CD4-positive, alpha-beta T cell (primary cell): ENCODE measurements around the gene PPL. TPM values are rescaled to one million over a fixed set of nuclear protein-coding genes. Genes with fewer than 3 reads are reported as not detected.

Source experiments
- ATAC-seq: fragments of 200-7000 bp; cut with Tn5 transposase; one replicate; pipeline ENCODE4 v1.10.0; 2022; ENCODE audit warnings: mild to moderate bottlenecking; ENCODE audit not compliant: poor library complexity
- CTCF ChIA-PET: fragments of 350-600 bp; sonication (Branson Sonifier 250); formaldehyde crosslinking; loops from one replicate; lab custom pipeline; 2021; ENCODE audit warnings: antibody characterized with exemption, inconsistent platforms; lab: Charles Lee
- POLR2A ChIA-PET: fragments of 350-600 bp; sonication (Branson Sonifier 250); formaldehyde crosslinking; loops from one replicate; lab custom pipeline; 2021; ENCODE audit warnings: antibody characterized with exemption, inconsistent platforms; lab: Charles Lee
- DNase-seq, 14 experiments: peaks; one replicate each; pipeline ENCODE4 v3.0.0-alpha.2; 2013 to 2020; ENCODE audit warnings: mixed read lengths in 2 of 14
- H3K27ac ChIP-seq, 2 donors: one replicate each; pipeline versions ENCODE4 v1.5.1 to v1.7.0; 2013; ENCODE audit warnings: low read length in 2 of 2, low read depth in 1 of 2, mild to moderate bottlenecking in 1 of 2
- H3K27me3 ChIP-seq, 2 experiments: 1 replicate in 1 of 2; 2 replicates in 1 of 2; pipeline versions ENCODE4 v1.6.1 to v1.7.0; 2013; ENCODE audit warnings: low read length in 2 of 2, control low read depth in 1 of 2, mild to moderate bottlenecking in 1 of 2, moderate library complexity in 1 of 2; ENCODE audit not compliant: insufficient read depth in 2 of 2, control insufficient read depth in 1 of 2
- H3K36me3 ChIP-seq: one replicate; pipeline ENCODE4 v1.6.1; 2013; ENCODE audit warnings: low read length, control low read depth; ENCODE audit not compliant: insufficient read depth
- H3K4me1 ChIP-seq: one replicate; pipeline ENCODE4 v1.6.1; 2013; ENCODE audit warnings: low read length, control low read depth; ENCODE audit not compliant: insufficient read depth
- H3K4me3 ChIP-seq: one replicate; pipeline ENCODE4 v1.5.1; 2013; ENCODE audit warnings: mild to moderate bottlenecking, low read length, moderate library complexity
- H3K9me3 ChIP-seq, 2 experiments: 1 replicate in 1 of 2; 2 replicates in 1 of 2; pipeline versions ENCODE4 v1.6.1 to v1.7.0; 2013; ENCODE audit warnings: low read length in 2 of 2, mild to moderate bottlenecking in 2 of 2, control low read depth in 1 of 2, moderate library complexity in 1 of 2; ENCODE audit not compliant: control insufficient read depth in 1 of 2, insufficient read depth in 1 of 2
- H3K27ac Mint-ChIP-seq: one replicate; pipeline ENCODE4 v1.8.0; 2020; ENCODE audit warnings: mixed read lengths
- H3K27me3 Mint-ChIP-seq: one replicate; pipeline ENCODE4 v1.8.0; 2021; ENCODE audit warnings: mixed read lengths
- H3K36me3 Mint-ChIP-seq: one replicate; pipeline ENCODE4 v1.8.0; 2021; ENCODE audit warnings: low read depth, mixed read lengths
- H3K4me1 Mint-ChIP-seq: one replicate; pipeline ENCODE4 v1.8.0; 2021; ENCODE audit warnings: low read depth, mixed read lengths
- H3K4me3 Mint-ChIP-seq: one replicate; pipeline ENCODE4 v1.8.0; 2020; ENCODE audit warnings: mild to moderate bottlenecking, mixed read lengths
- H3K9me3 Mint-ChIP-seq: one replicate; pipeline ENCODE4 v1.8.0; 2020; ENCODE audit warnings: mixed read lengths
- CTCF ChIP-seq: fragments of 200-600 bp; IDR thresholded peaks from one replicate; pipeline ENCODE4 v1.8.0; 2022; ENCODE audit warnings: antibody characterized with exemption, mild to moderate bottlenecking
- intact Hi-C, 2 experiments: fragments of 100-400 bp; cut with DNase I in 1 of 2; cut with micrococcal nuclease in 1 of 2; formaldehyde crosslinking; loops; one replicate each; pipeline versions ENCODE4 v1.15.1 to v1.9.0; 2023 to 2025; cut with DNase I, micrococcal nuclease
- total RNA-seq, 174 experiments: library from RNA in 2 of 174; stranded (reverse) in 2 of 174; gene quantifications; one replicate each; pipeline ENCODE4 v1.2.3 and lab custom pipeline; 2021 to 2026

PPL gene
- total RNA-seq, 2 experiments from 2014 or later = not detected

- Histone ChIP-seq H3K4me1 (peaks cover 47% of the 10 kb centered on the region), H3K36me3 (peaks cover 25% of the 10 kb centered on the region), H3K4me3 (peak overlapping the region; percentile 95), H3K27me3 (no peaks in the 10 kb centered on the region), H3K9me3 (no peaks in the 10 kb centered on the region), H3K27ac (peak overlapping the region; percentile 17 to 93)
- Mint-ChIP-seq H3K27me3 (no peaks in the 10 kb centered on the region), H3K4me3 (peak overlapping the region; percentile 86), H3K27ac (peak overlapping the region; percentile 85), H3K36me3 (peaks cover 49% of the 10 kb centered on the region), H3K9me3 (no peaks in the 10 kb centered on the region), H3K4me1 (peaks cover 64% of the 10 kb centered on the region)
- DNase-seq (peak; percentile 5 to 63 (median 26)), ATAC-seq (peak; percentile 5)
- CTCF ChIA-PET = interaction anchor here (0.9 to 1.2 kb wide), 2 partner anchors 232 to 237 kb away, joined by 3 read pairs; no protein-coding TSS in a partner anchor
- TF ChIP-seq CTCF = no peak
- intact Hi-C loops = loop anchor here in 1 of 2 experiments (1.0 to 10.0 kb wide), 7 partner anchors 43 to 596 kb away; partner anchors contain the start of genes ALG1, ANKS3, DNAAF8 and NAGPA
- POLR2A ChIA-PET = interaction anchor here (0.7 to 2.6 kb wide), 7 partner anchors 14 to 232 kb away, joined by 3 to 14 read pairs (median 5); partner anchors contain the start of genes ANKS3, DNAAF8, ROGDI and SEC14L5
Measured at GRCh38 chr16:4847774-4848587, 89.0 kb downstream of the PPL start.

GRCh38 chr16:4846901-4847773, 89.8 kb downstream of the PPL start, which contains the start of the genes GLYR1 and UBN1:
Gene GLYR1 (minus strand): TSS chr16:4847288. CDS start chr16:4847265, 23 bp downstream.
Gene UBN1 (plus strand): TSS chr16:4847481. CDS start chr16:4852918, 5,437 bp downstream.
- peaks cover 46% of the 10 kb centered on the region for H3K4me1 ChIP-seq
- H3K4me3 ChIP-seq = peak within 1 kb of the TSS; percentile 95
- no peaks in the 10 kb centered on the region for H3K9me3 ChIP-seq
- Mint-ChIP-seq H3K27ac (peak within 1 kb of the TSS; percentile 85), H3K36me3 (peaks cover 49% of the 10 kb centered on the region), H3K9me3 (no peaks in the 10 kb centered on the region), H3K4me3 (peak within 1 kb of the TSS; percentile 93), H3K4me1 (peaks cover 58% of the 10 kb centered on the region), H3K27me3 (no peaks in the 10 kb centered on the region)
- no peaks in the 10 kb centered on the region for H3K27me3 ChIP-seq
- peak within 1 kb of the TSS; percentile 75 to 93 for H3K27ac ChIP-seq
- intact Hi-C loops = loop anchor here in 1 of 2 experiments (1.0 to 10.0 kb wide), 7 partner anchors 42 to 595 kb away; partner anchors contain the start of genes ALG1, ANKS3, DNAAF8 and NAGPA
- no peak for TF ChIP-seq CTCF
- ChIA-PET POLR2A (interaction anchor here (0.7 to 2.6 kb wide), 7 partner anchors 15 to 231 kb away, joined by 3 to 14 read pairs (median 5); partner anchors contain the start of genes ANKS3, DNAAF8, ROGDI and SEC14L5), CTCF (interaction anchor here (1.2 kb wide), 2 partner anchors 44 to 231 kb away, joined by 3 read pairs; partner anchors contain the start of gene ROGDI)
- peak; percentile 98 to 100 (median 99) for DNase-seq
- peak; percentile 90 for ATAC-seq
- H3K36me3 ChIP-seq = peaks cover 27% of the 10 kb centered on the region
